Transverse colon (tissue), 4 donors: ENCODE results near the gene MCC. TPM values are rescaled to one million over a fixed set of nuclear protein-coding genes. Genes with fewer than 3 reads are reported as not detected.
A peak's percentile ranks its signal among the peaks of the same experiment; 100 is the strongest.

Experiments
- DNase-seq: peaks from one replicate; pipeline ENCODE4 v3.0.0-alpha.2; 2019
- H3K27ac ChIP-seq, 4 donors: fragments of 200-600 bp; sonication (generic); 2 replicates each; pipeline ENCODE4 v1.5.1; 2016 to 2018; ENCODE audit warnings: inconsistent platforms in 4 of 4
- H3K27me3 ChIP-seq: fragments of 200-600 bp; sonication (generic); 2 replicates; pipeline ENCODE4 v1.5.1; 2017; ENCODE audit warnings: inconsistent platforms
- H3K36me3 ChIP-seq, 4 donors: fragments of 200-600 bp; sonication (generic); 2 replicates each; pipeline ENCODE4 v1.5.1; 2017 to 2019; ENCODE audit warnings: inconsistent platforms in 4 of 4
- H3K4me1 ChIP-seq, 4 donors: fragments of 200-600 bp; sonication (generic); 2 replicates each; pipeline ENCODE4 v1.5.1; 2017 to 2020; ENCODE audit warnings: inconsistent platforms in 4 of 4
- H3K4me3 ChIP-seq, 4 donors: fragments of 200-600 bp; sonication (generic); 1 replicate in 1 of 4; 2 replicates in 3 of 4; pipeline versions ENCODE4 v1.5.1 to v1.6.1; 2017 to 2019; ENCODE audit warnings: inconsistent platforms in 4 of 4
- H3K9me3 ChIP-seq, 2 donors: fragments of 200-600 bp; sonication (generic); 2 replicates each; pipeline ENCODE4 v1.5.1; 2017 to 2019; ENCODE audit warnings: inconsistent platforms in 2 of 2
- CTCF ChIP-seq, 5 experiments: fragments of 200-600 bp in 3 of 5; fragments of 450-650 bp in 2 of 5; sonication (generic) in 3 of 5; IDR thresholded peaks; 1 replicate in 2 of 5; 2 replicates in 3 of 5; pipeline ENCODE4 v1.5.1; 2016 to 2017; ENCODE audit warnings: antibody characterized with exemption in 5 of 5, inconsistent platforms in 3 of 5, mild to moderate bottlenecking in 2 of 5, moderate library complexity in 1 of 5
- EP300 ChIP-seq: sonication (generic); formaldehyde crosslinking; IDR thresholded peaks from one replicate; pipeline ENCODE4 v1.6.1; 2017; ENCODE audit warnings: antibody characterized with exemption, low read depth
- POLR2A ChIP-seq: fragments of 450-650 bp; IDR thresholded peaks from one replicate; pipeline ENCODE4 v1.6.1; 2016; ENCODE audit warnings: antibody characterized with exemption, mild to moderate bottlenecking, moderate library complexity
- POLR2AphosphoS5 ChIP-seq, 3 donors: sonication (generic); formaldehyde crosslinking; IDR thresholded peaks; one replicate each; pipeline ENCODE4 v1.6.1; 2016; ENCODE audit warnings: antibody characterized with exemption in 3 of 3
- WGBS, 2 donors: methylation state at CpG; one replicate each; pipeline ENCODE4 v1.1.5; 2018; ENCODE audit warnings: low coverage in 1 of 2; 5-methylcytosine and 5-hydroxymethylcytosine counted together
- in situ Hi-C, 4 donors: fragments of 200-750 bp; cut with MboI; loops; one replicate each; pipeline versions ENCODE4 v1.15.0 to v1.15.1; 2017; ENCODE audit warnings: low sequenced_read_pairs in 3 of 4, low pct_ligation_motif_present in 1 of 4, low pct_unique_long_range_greater_than_20kb in 1 of 4
- intact Hi-C: fragments of 100-400 bp; cut with DNase I; formaldehyde crosslinking; loops from one replicate; pipeline ENCODE4 v1.15.1; 2023; ENCODE audit warnings: low total_unique reads
- total RNA-seq, 4 donors: library from RNA; depleted of rRNA; stranded (reverse); fragments of >200 nt; gene quantifications; one replicate each; pipeline ENCODE4 v1.1.0, GENCODE V29; 2016

The MCC gene
- total RNA-seq, 4 donors from 2014 or later: 2.6 to 28.4 (median 16.4) TPM

GRCh38 chr5:113221294-113222176 lies 266.7 kb downstream of the MCC start:
- Histone ChIP-seq H3K27me3 (no peaks in the 10 kb centered on the region), H3K4me1 (no peaks in the 10 kb centered on the region), H3K36me3 (no peaks in the 10 kb centered on the region), H3K27ac (no peak overlapping the region), H3K9me3 (no peaks in the 10 kb centered on the region), H3K4me3 (no peak overlapping the region)
- no peak for DNase-seq
- intact Hi-C loops: no loop called here
- WGBS, 2 donors: 56 to 68% methylated on average over 2 to 5 of the region's 5 CpGs
- in situ Hi-C loops: no loop called here
- no peak for TF ChIP-seq CTCF (IDR thresholded peaks at IDR 0.05)
- TF ChIP-seq POLR2A: no peak
- no peak for TF ChIP-seq EP300
- no peak for TF ChIP-seq POLR2AphosphoS5 (IDR thresholded peaks at IDR 0.05)

- in situ Hi-C loops (no loop called here), intact Hi-C loops (no loop called here)
- no peak overlapping the region for H3K27ac ChIP-seq
- no peak for TF ChIP-seq POLR2A
- no peak for TF ChIP-seq EP300
- no peak for TF ChIP-seq CTCF (IDR thresholded peaks at IDR 0.05)
- TF ChIP-seq POLR2AphosphoS5 (IDR thresholded peaks at IDR 0.05): no peak
- H3K9me3 ChIP-seq: no peaks in the 10 kb centered on the region
- no peaks in the 10 kb centered on the region for H3K27me3 ChIP-seq
- H3K36me3 ChIP-seq: no peaks in the 10 kb centered on the region
- DNase-seq: no peak
- WGBS, 2 donors: 84 to 100% methylated on average over 2 to 3 of the region's 3 CpGs
- H3K4me1 ChIP-seq: no peaks in the 10 kb centered on the region
- H3K4me3 ChIP-seq: no peak overlapping the region
These were observed 268.6 kb downstream of the MCC start for GRCh38 chr5:113219695-113220094.

- in situ Hi-C loops (no loop called here), intact Hi-C loops (no loop called here)
- WGBS, 2 donors: 78% methylated on average over 7 of the region's 7 CpGs
- no peaks in the 10 kb centered on the region for H3K4me1 ChIP-seq
- H3K4me3 ChIP-seq: no peak overlapping the region
- DNase-seq: no peak
- no peaks in the 10 kb centered on the region for H3K27me3 ChIP-seq
- no peaks in the 10 kb centered on the region for H3K36me3 ChIP-seq
- H3K9me3 ChIP-seq: no peaks in the 10 kb centered on the region
- TF ChIP-seq POLR2AphosphoS5 (IDR thresholded peaks at IDR 0.05) (no peak), CTCF (IDR thresholded peaks at IDR 0.05) (no peak)
- H3K27ac ChIP-seq: no peak overlapping the region
These were observed 269.2 kb downstream of the MCC start for GRCh38 chr5:113218906-113219517.

GRCh38 chr5:113218200-113218599 lies 270.1 kb downstream of the MCC start:
- peak overlapping the region in 2 of 4 donors; percentile 15 to 17 for H3K27ac ChIP-seq
- H3K27me3 ChIP-seq: no peaks in the 10 kb centered on the region
- DNase-seq: no peak
- no peak for TF ChIP-seq EP300
- no peak for TF ChIP-seq POLR2A
- TF ChIP-seq POLR2AphosphoS5 (IDR thresholded peaks at IDR 0.05): no peak
- no peak for TF ChIP-seq CTCF (IDR thresholded peaks at IDR 0.05)
- WGBS, 2 donors: 83 to 85% methylated on average over 4 to 8 of the region's 8 CpGs
- H3K9me3 ChIP-seq: no peaks in the 10 kb centered on the region
- in situ Hi-C loops: no loop called here
- no peaks in the 10 kb centered on the region for H3K36me3 ChIP-seq
- no peaks in the 10 kb centered on the region for H3K4me1 ChIP-seq
- intact Hi-C loops: no loop called here
- H3K4me3 ChIP-seq: no peak overlapping the region
